Osteoblast (primary cell): ENCODE results near the gene FOLR2. TPM values are rescaled to one million over a fixed set of nuclear protein-coding genes. Genes with fewer than 3 reads are reported as not detected.

Experiments used
- DNase-seq: peaks from one replicate; pipeline ENCODE4 v3.0.0; 2011; ENCODE audit warnings: low spot score, mixed read lengths; ENCODE audit not compliant: insufficient read length; ENCODE audit errors: missing footprints
- H2AFZ ChIP-seq: 2 replicates; pipeline ENCODE4 v1.6.0; 2011; ENCODE audit warnings: mild to moderate bottlenecking, low read length
- H3K27ac ChIP-seq: 2 replicates; pipeline ENCODE4 v1.5.1; 2011; ENCODE audit warnings: mild to moderate bottlenecking, low read depth, low read length, moderate library complexity
- H3K27me3 ChIP-seq: 2 replicates; pipeline ENCODE4 v1.6.0; 2012; ENCODE audit warnings: mild to moderate bottlenecking, control low read depth, inconsistent platforms, low read length, moderate library complexity; ENCODE audit not compliant: insufficient read depth
- H3K36me3 ChIP-seq: 2 replicates; pipeline ENCODE4 v1.5.1; 2011; ENCODE audit warnings: mild to moderate bottlenecking, low read length, control low read depth, moderate library complexity; ENCODE audit not compliant: insufficient read depth
- H3K4me1 ChIP-seq: 2 replicates; pipeline ENCODE4 v1.5.1; 2011; ENCODE audit warnings: mild to moderate bottlenecking, low read length, control low read depth, moderate library complexity; ENCODE audit not compliant: insufficient read depth
- H3K4me2 ChIP-seq: 2 replicates; pipeline ENCODE4 v1.6.0; 2011; ENCODE audit warnings: mild to moderate bottlenecking, low read length; ENCODE audit not compliant: insufficient read depth
- H3K4me3 ChIP-seq: fragments of 200-600 bp; sonication (generic); 3 replicates; pipeline ENCODE4 v1.5.1; 2012; ENCODE audit warnings: mild to moderate bottlenecking, low read length, inconsistent platforms; ENCODE audit not compliant: insufficient read depth
- H3K79me2 ChIP-seq: 2 replicates; pipeline ENCODE4 v1.6.0; 2012; ENCODE audit warnings: mild to moderate bottlenecking, low read length, control low read depth, inconsistent platforms; ENCODE audit not compliant: insufficient read depth
- H3K9me3 ChIP-seq: 2 replicates; pipeline ENCODE4 v1.5.1; 2011; ENCODE audit warnings: low read depth, low read length, control low read depth
- H4K20me1 ChIP-seq: 2 replicates; pipeline ENCODE4 v1.6.0; 2012; ENCODE audit warnings: mild to moderate bottlenecking, low read length, control low read depth; ENCODE audit not compliant: insufficient read depth
- total RNA-seq: library from RNA; depleted of rRNA; stranded (reverse); fragments of >200 nt; gene quantifications from 2 replicates; pipeline ENCODE4 v1.2.3, GENCODE V29; 2012
- TF ChIP-seq, protein P1 (sequence below): IDR thresholded peaks from 2 replicates; pipeline ENCODE4 v1.5.1; 2011; ENCODE audit warnings: mild to moderate bottlenecking, low read depth, low read length, moderate library complexity; ENCODE audit errors: extremely low read depth

The FOLR2 gene
- total RNA-seq, 1 donor: not detected

DNA sequence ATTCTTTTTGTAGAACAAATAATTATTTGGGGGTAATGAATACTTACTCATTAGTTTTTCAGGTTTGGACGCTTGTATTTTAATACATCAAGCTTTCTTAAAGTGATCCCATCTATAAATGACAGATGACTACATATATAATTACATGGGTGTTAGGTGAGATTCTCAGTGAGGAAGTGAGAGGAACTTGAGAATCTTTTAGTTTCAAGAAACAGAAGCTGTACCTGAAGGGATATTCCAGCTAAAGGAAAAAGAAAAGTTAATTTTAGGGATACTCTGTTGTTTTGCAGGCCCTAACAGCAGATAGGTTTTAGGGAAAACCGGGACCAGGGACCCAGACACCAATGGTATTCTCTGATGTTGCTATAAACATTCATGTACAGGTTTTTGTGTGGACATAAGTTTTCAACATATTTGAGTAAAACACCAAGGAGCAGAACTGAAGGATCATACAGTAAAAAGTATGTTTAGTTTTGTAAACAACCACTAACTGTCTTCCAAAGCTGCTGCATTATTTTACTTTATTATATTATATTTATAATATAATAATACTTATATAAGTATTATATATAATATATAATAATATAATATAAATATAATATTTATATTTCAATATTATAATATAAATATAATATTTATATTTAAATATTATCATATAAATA, 51.5 kb downstream of the FOLR2 start:
- TF ChIP-seq, protein P1, sequence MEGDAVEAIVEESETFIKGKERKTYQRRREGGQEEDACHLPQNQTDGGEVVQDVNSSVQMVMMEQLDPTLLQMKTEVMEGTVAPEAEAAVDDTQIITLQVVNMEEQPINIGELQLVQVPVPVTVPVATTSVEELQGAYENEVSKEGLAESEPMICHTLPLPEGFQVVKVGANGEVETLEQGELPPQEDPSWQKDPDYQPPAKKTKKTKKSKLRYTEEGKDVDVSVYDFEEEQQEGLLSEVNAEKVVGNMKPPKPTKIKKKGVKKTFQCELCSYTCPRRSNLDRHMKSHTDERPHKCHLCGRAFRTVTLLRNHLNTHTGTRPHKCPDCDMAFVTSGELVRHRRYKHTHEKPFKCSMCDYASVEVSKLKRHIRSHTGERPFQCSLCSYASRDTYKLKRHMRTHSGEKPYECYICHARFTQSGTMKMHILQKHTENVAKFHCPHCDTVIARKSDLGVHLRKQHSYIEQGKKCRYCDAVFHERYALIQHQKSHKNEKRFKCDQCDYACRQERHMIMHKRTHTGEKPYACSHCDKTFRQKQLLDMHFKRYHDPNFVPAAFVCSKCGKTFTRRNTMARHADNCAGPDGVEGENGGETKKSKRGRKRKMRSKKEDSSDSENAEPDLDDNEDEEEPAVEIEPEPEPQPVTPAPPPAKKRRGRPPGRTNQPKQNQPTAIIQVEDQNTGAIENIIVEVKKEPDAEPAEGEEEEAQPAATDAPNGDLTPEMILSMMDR: no peak
- Histone ChIP-seq H2AFZ (no peak overlapping the region), H3K36me3 (no peaks in the 10 kb centered on the region), H3K27ac (no peak overlapping the region), H3K4me2 (no peak overlapping the region), H3K27me3 (peaks cover 12% of the 10 kb centered on the region), H3K79me2 (no peaks in the 10 kb centered on the region), H4K20me1 (peaks cover 2% of the 10 kb centered on the region), H3K4me3 (no peak overlapping the region), H3K4me1 (peaks cover 7% of the 10 kb centered on the region), H3K9me3 (no peaks in the 10 kb centered on the region)
- no peak for DNase-seq

Other genes with a start within 250 kb of the FOLR2 start
- gene IL18BP, start 217.9 kb upstream of the FOLR2 start, total RNA-seq: 4.0 and 4.4 TPM in 2 replicates
- gene NUMA1, start 136.3 kb upstream of the FOLR2 start, total RNA-seq: 176 and 182 TPM in 2 replicates
- gene LRRC51, start 135.9 kb upstream of the FOLR2 start, total RNA-seq: 5.1 and 6.2 TPM in 2 replicates
- gene LAMTOR1, start 113.5 kb upstream of the FOLR2 start, total RNA-seq: 131 and 138 TPM in 2 replicates
- not detected in 2 replicates for gene TOMT, start 110.9 kb upstream of the FOLR2 start, total RNA-seq
- gene ANAPC15, start 104.1 kb upstream of the FOLR2 start, total RNA-seq: 21.7 and 23.0 TPM in 2 replicates
- gene FOLR3, start 81.1 kb upstream of the FOLR2 start, total RNA-seq: 0.88 and 1.1 TPM in 2 replicates
- gene FOLR1, start 24.7 kb upstream of the FOLR2 start, total RNA-seq: under 0.01 and 0.36 TPM in 2 replicates
- gene INPPL1, start 8.0 kb downstream of the FOLR2 start, total RNA-seq: 86.5 and 92.2 TPM in 2 replicates
- not detected in 2 replicates for gene PHOX2A, start 27.4 kb downstream of the FOLR2 start, total RNA-seq
- 18.9 and 20.3 TPM in 2 replicates for gene CLPB, start 217.7 kb downstream of the FOLR2 start, total RNA-seq